GM23338 (cell line): ENCODE results near the gene CHCHD10. TPM values are rescaled to one million over a fixed set of nuclear protein-coding genes. Genes with fewer than 3 reads are reported as not detected.

Experiments
- ATAC-seq: fragments of 200-7000 bp; cut with Tn5 transposase; 3 replicates; pipeline ENCODE4 v1.9.1; 2020
- DNase-seq: peaks from one replicate; pipeline ENCODE4 v3.0.0-alpha.2; 2015; ENCODE audit warnings: low spot score
- H2AFZ ChIP-seq: fragments of 200-600 bp; sonication (generic); 2 replicates; pipeline ENCODE4 v1.8.0; 2016; ENCODE audit warnings: antibody characterized with exemption, mild to moderate bottlenecking, moderate library complexity
- H3F3A ChIP-seq: fragments of 200-600 bp; sonication (generic); replicated peaks from 2 replicates; pipeline ENCODE4 v1.8.0; 2017; ENCODE audit warnings: antibody characterized with exemption, mixed run types, low read depth
- H3K27ac ChIP-seq: fragments of 200-600 bp; sonication (generic); 2 replicates; pipeline ENCODE4 v1.6.1; 2016; ENCODE audit warnings: low read depth
- H3K27me3 ChIP-seq: fragments of 200-600 bp; sonication (generic); 2 replicates; pipeline ENCODE4 v1.8.0; 2016; ENCODE audit warnings: mild to moderate bottlenecking, mixed run types, moderate library complexity; ENCODE audit not compliant: insufficient read depth
- H3K36me3 ChIP-seq: fragments of 200-600 bp; sonication (generic); 2 replicates; pipeline ENCODE4 v1.8.0; 2016; ENCODE audit warnings: mild to moderate bottlenecking; ENCODE audit not compliant: insufficient read depth
- H3K4me1 ChIP-seq: fragments of 200-600 bp; sonication (generic); 2 replicates; pipeline ENCODE4 v1.8.0; 2016; ENCODE audit warnings: mild to moderate bottlenecking, moderate library complexity; ENCODE audit not compliant: insufficient read depth
- H3K4me2 ChIP-seq: fragments of 200-600 bp; sonication (generic); 2 replicates; pipeline ENCODE4 v1.7.1; 2017; ENCODE audit warnings: mixed run types
- H3K4me3 ChIP-seq: fragments of 200-600 bp; sonication (generic); 2 replicates; pipeline ENCODE4 v1.6.1; 2016; ENCODE audit warnings: mixed run types
- H3K79me2 ChIP-seq: fragments of 200-600 bp; sonication (generic); replicated peaks from 2 replicates; pipeline ENCODE4 v1.8.0; 2017; ENCODE audit warnings: mild to moderate bottlenecking; ENCODE audit not compliant: insufficient read depth
- H3K9me2 ChIP-seq: fragments of 200-600 bp; sonication (generic); 2 replicates; pipeline ENCODE4 v1.8.0; 2017; ENCODE audit not compliant: insufficient read depth
- H4K20me1 ChIP-seq: fragments of 200-600 bp; sonication (generic); replicated peaks from 2 replicates; pipeline ENCODE4 v1.8.0; 2017; ENCODE audit warnings: mild to moderate bottlenecking; ENCODE audit not compliant: insufficient read depth
- H3K27ac Mint-ChIP-seq: 2 replicates; pipeline ENCODE4 v1.8.0; 2020; ENCODE audit warnings: inconsistent platforms, mild to moderate bottlenecking, moderate library complexity, mixed read lengths
- H3K27me3 Mint-ChIP-seq: 3 replicates; pipeline ENCODE4 v1.8.0; 2022; ENCODE audit warnings: low read depth, mild to moderate bottlenecking, moderate library complexity, mixed read lengths, inconsistent platforms; ENCODE audit not compliant: insufficient read depth, poor library complexity
- H3K36me3 Mint-ChIP-seq: 3 replicates; pipeline ENCODE4 v1.8.0; 2021; ENCODE audit warnings: low read depth, mild to moderate bottlenecking, inconsistent platforms, moderate library complexity, mixed read lengths
- H3K4me1 Mint-ChIP-seq: 3 replicates; pipeline ENCODE4 v1.8.0; 2020; ENCODE audit warnings: mild to moderate bottlenecking, inconsistent platforms, mixed read lengths
- H3K4me3 Mint-ChIP-seq: 3 replicates; pipeline ENCODE4 v1.8.0; 2021; ENCODE audit warnings: moderate library complexity, mild to moderate bottlenecking, inconsistent platforms, mixed read lengths
- H3K9me3 Mint-ChIP-seq: 3 replicates; pipeline ENCODE4 v1.8.0; 2020; ENCODE audit warnings: moderate library complexity, mild to moderate bottlenecking, inconsistent platforms, mixed read lengths
- CREB1 ChIP-seq: fragments of 250-450 bp; sonication (Bioruptor Pico); IDR thresholded peaks from 2 replicates; pipeline ENCODE4 v1.5.0; 2020; ENCODE audit warnings: low read depth, mild to moderate bottlenecking, moderate library complexity
- POLR2AphosphoS5 ChIP-seq: IDR thresholded peaks from 2 replicates; pipeline ENCODE4 v1.6.1; 2016; ENCODE audit warnings: antibody characterized with exemption, low read depth
- ZNF114 ChIP-seq: fragments of 250-450 bp; sonication (Bioruptor Pico); IDR thresholded peaks from 2 replicates; pipeline ENCODE4 v1.5.0; 2020; ENCODE audit warnings: mild to moderate bottlenecking, moderate library complexity
- ZNF331 ChIP-seq: fragments of 250-450 bp; sonication (Bioruptor Pico); IDR thresholded peaks from 2 replicates; pipeline ENCODE4 v1.5.0; 2020; ENCODE audit warnings: low read depth, mild to moderate bottlenecking, moderate library complexity
- polyA plus RNA-seq: library from polyadenylated mRNA; unstranded; fragments of >200 nt; fragmentation: Nextera tagmentation; extraction: Ambion mirVana; gene quantifications from 2 replicates; pipeline ENCODE4 v1.2.1, GENCODE V29; 2016
- total RNA-seq: library from RNA; depleted of rRNA; stranded (reverse); fragments of >200 nt; shearing (Covaris generic); gene quantifications from 2 replicates; pipeline ENCODE4 v1.2.3, GENCODE V29; 2014
- TF ChIP-seq, protein P1 (sequence below): IDR thresholded peaks from 2 replicates; pipeline ENCODE4 v1.6.1; 2016; ENCODE audit warnings: antibody characterized with exemption
- TF ChIP-seq, protein P2 (sequence below): IDR thresholded peaks from one replicate; pipeline ENCODE4 v1.6.1; 2018; ENCODE audit warnings: antibody characterized with exemption; ENCODE audit not compliant: unreplicated experiment
- TF ChIP-seq, protein P3 (sequence below): fragments of 250-450 bp; sonication (Bioruptor Pico); IDR thresholded peaks from 2 replicates; pipeline ENCODE4 v1.5.0; 2020; ENCODE audit warnings: mild to moderate bottlenecking, moderate library complexity

The CHCHD10 gene
- total and polyA plus RNA-seq, 2 experiments from 2014 or later = 11.4 to 101 TPM

- no peaks in the 10 kb centered on the region; the same call in 2 of the 3 replicates for H3K36me3 Mint-ChIP-seq
- no peaks in the 10 kb centered on the region for H3K27me3 ChIP-seq
- H3K9me3 Mint-ChIP-seq = no peaks in the 10 kb centered on the region
- H3K4me1 ChIP-seq = peaks cover 6% of the 10 kb centered on the region; the same call in 1 of the 2 replicates
- H3K9me2 ChIP-seq = no peaks in the 10 kb centered on the region
- no peak overlapping the region for H3K4me3 ChIP-seq
- DNase-seq = no peak
- H3K4me1 Mint-ChIP-seq = peaks cover 6% of the 10 kb centered on the region; the same call in 2 of the 3 replicates
- TF ChIP-seq ZNF331 (no peak), CREB1 (CRISPR knock-in tag) (no peak), ZNF114 (CRISPR knock-in tag) (no peak), POLR2AphosphoS5 (no peak)
- TF ChIP-seq, protein P1, sequence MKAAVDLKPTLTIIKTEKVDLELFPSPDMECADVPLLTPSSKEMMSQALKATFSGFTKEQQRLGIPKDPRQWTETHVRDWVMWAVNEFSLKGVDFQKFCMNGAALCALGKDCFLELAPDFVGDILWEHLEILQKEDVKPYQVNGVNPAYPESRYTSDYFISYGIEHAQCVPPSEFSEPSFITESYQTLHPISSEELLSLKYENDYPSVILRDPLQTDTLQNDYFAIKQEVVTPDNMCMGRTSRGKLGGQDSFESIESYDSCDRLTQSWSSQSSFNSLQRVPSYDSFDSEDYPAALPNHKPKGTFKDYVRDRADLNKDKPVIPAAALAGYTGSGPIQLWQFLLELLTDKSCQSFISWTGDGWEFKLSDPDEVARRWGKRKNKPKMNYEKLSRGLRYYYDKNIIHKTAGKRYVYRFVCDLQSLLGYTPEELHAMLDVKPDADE = no peak
- TF ChIP-seq, protein P2, sequence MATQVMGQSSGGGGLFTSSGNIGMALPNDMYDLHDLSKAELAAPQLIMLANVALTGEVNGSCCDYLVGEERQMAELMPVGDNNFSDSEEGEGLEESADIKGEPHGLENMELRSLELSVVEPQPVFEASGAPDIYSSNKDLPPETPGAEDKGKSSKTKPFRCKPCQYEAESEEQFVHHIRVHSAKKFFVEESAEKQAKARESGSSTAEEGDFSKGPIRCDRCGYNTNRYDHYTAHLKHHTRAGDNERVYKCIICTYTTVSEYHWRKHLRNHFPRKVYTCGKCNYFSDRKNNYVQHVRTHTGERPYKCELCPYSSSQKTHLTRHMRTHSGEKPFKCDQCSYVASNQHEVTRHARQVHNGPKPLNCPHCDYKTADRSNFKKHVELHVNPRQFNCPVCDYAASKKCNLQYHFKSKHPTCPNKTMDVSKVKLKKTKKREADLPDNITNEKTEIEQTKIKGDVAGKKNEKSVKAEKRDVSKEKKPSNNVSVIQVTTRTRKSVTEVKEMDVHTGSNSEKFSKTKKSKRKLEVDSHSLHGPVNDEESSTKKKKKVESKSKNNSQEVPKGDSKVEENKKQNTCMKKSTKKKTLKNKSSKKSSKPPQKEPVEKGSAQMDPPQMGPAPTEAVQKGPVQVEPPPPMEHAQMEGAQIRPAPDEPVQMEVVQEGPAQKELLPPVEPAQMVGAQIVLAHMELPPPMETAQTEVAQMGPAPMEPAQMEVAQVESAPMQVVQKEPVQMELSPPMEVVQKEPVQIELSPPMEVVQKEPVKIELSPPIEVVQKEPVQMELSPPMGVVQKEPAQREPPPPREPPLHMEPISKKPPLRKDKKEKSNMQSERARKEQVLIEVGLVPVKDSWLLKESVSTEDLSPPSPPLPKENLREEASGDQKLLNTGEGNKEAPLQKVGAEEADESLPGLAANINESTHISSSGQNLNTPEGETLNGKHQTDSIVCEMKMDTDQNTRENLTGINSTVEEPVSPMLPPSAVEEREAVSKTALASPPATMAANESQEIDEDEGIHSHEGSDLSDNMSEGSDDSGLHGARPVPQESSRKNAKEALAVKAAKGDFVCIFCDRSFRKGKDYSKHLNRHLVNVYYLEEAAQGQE = no peak
- TF ChIP-seq, protein P3, sequence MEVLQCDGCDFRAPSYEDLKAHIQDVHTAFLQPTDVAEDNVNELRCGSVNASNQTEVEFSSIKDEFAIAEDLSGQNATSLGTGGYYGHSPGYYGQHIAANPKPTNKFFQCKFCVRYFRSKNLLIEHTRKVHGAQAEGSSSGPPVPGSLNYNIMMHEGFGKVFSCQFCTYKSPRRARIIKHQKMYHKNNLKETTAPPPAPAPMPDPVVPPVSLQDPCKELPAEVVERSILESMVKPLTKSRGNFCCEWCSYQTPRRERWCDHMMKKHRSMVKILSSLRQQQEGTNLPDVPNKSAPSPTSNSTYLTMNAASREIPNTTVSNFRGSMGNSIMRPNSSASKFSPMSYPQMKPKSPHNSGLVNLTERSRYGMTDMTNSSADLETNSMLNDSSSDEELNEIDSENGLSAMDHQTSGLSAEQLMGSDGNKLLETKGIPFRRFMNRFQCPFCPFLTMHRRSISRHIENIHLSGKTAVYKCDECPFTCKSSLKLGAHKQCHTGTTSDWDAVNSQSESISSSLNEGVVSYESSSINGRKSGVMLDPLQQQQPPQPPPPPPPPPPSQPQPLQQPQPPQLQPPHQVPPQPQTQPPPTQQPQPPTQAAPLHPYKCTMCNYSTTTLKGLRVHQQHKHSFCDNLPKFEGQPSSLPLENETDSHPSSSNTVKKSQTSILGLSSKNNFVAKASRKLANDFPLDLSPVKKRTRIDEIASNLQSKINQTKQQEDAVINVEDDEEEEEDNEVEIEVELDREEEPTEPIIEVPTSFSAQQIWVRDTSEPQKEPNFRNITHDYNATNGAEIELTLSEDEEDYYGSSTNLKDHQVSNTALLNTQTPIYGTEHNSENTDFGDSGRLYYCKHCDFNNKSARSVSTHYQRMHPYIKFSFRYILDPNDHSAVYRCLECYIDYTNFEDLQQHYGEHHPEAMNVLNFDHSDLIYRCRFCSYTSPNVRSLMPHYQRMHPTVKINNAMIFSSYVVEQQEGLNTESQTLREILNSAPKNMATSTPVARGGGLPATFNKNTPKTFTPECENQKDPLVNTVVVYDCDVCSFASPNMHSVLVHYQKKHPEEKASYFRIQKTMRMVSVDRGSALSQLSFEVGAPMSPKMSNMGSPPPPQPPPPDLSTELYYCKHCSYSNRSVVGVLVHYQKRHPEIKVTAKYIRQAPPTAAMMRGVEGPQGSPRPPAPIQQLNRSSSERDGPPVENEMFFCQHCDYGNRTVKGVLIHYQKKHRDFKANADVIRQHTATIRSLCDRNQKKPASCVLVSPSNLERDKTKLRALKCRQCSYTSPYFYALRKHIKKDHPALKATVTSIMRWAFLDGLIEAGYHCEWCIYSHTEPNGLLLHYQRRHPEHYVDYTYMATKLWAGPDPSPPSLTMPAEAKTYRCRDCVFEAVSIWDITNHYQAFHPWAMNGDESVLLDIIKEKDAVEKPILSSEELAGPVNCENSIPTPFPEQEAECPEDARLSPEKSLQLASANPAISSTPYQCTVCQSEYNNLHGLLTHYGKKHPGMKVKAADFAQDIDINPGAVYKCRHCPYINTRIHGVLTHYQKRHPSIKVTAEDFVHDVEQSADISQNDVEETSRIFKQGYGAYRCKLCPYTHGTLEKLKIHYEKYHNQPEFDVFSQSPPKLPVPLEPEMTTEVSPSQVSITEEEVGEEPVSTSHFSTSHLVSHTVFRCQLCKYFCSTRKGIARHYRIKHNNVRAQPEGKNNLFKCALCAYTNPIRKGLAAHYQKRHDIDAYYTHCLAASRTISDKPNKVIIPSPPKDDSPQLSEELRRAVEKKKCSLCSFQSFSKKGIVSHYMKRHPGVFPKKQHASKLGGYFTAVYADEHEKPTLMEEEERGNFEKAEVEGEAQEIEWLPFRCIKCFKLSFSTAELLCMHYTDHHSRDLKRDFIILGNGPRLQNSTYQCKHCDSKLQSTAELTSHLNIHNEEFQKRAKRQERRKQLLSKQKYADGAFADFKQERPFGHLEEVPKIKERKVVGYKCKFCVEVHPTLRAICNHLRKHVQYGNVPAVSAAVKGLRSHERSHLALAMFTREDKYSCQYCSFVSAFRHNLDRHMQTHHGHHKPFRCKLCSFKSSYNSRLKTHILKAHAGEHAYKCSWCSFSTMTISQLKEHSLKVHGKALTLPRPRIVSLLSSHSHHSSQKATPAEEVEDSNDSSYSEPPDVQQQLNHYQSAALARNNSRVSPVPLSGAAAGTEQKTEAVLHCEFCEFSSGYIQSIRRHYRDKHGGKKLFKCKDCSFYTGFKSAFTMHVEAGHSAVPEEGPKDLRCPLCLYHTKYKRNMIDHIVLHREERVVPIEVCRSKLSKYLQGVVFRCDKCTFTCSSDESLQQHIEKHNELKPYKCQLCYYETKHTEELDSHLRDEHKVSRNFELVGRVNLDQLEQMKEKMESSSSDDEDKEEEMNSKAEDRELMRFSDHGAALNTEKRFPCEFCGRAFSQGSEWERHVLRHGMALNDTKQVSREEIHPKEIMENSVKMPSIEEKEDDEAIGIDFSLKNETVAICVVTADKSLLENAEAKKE (CRISPR knock-in tag) = no peak
- ATAC-seq = no peak
- H3F3A ChIP-seq = 0 out of 2 replicates have a peak, but pooled peaks cover 6% of the 10 kb centered on the region
- no peak overlapping the region for H2AFZ ChIP-seq
- no peak overlapping the region for H3K27ac Mint-ChIP-seq
- no peak overlapping the region for H3K4me2 ChIP-seq
- H3K27ac ChIP-seq = no peak overlapping the region
- H3K4me3 Mint-ChIP-seq = no peak overlapping the region
- H4K20me1 ChIP-seq = no peaks in the 10 kb centered on the region
- H3K27me3 Mint-ChIP-seq = peaks cover 6% of the 10 kb centered on the region
- no peaks in the 10 kb centered on the region for H3K36me3 ChIP-seq
- no peaks in the 10 kb centered on the region for H3K79me2 ChIP-seq
These were observed 14.5 kb upstream of the CHCHD10 start for GRCh38 chr22:23782252-23782651.
